Measurements from ENCODE around the gene GLT1D1.
"Not testable (repeated sequence)": the region's sequence is repeated elsewhere in the genome, so short reads cannot be mapped to it uniquely, and the experiment has no call there.

The GLT1D1 gene

GRCh38 chr12:128851429-128851828 lies 1.8 kb upstream of the GLT1D1 start:
- H3K27ac ChIP-seq (ENCODE audit: low read depth, low read length); H3K36me3 ChIP-seq (ENCODE audit: control insufficient read depth, insufficient read depth, low read length); H3K27me3 ChIP-seq (ENCODE audit: control insufficient read depth, insufficient read depth, low read length); H3K4me3 ChIP-seq (ENCODE audit: low read length); H3K9ac ChIP-seq (ENCODE audit: low read length); H3K4me1 ChIP-seq (ENCODE audit: control insufficient read depth, insufficient read depth, low read length): not testable (repeated sequence)

- Histone ChIP-seq H3K4me1 (ENCODE audit: control insufficient read depth, insufficient read depth, low read length) (no peaks in the 10 kb centered on the region), H3K27me3 (ENCODE audit: control insufficient read depth, insufficient read depth, low read length) (peaks cover 3% of the 10 kb centered on the region), H3K9ac (ENCODE audit: low read length) (no peak overlapping the region), H3K27ac (ENCODE audit: low read depth, low read length) (no peak overlapping the region), H3K4me3 (ENCODE audit: low read length) (no peak overlapping the region), H3K36me3 (ENCODE audit: control insufficient read depth, insufficient read depth, low read length) (no peaks in the 10 kb centered on the region)
Observed at GRCh38 chr12:128852026-128852698, 1.1 kb upstream of the GLT1D1 start.

GRCh38 chr12:128853600-128854197 lies 421 bp downstream of the GLT1D1 start:
- no peak overlapping the region for H3K9ac ChIP-seq (ENCODE audit: low read length)
- H3K4me3 ChIP-seq (ENCODE audit: low read length): no peak overlapping the region
- H3K27me3 ChIP-seq (ENCODE audit: control insufficient read depth, insufficient read depth, low read length): peaks cover 3% of the 10 kb centered on the region
- no peak overlapping the region for H3K27ac ChIP-seq (ENCODE audit: low read depth, low read length)
- no peaks in the 10 kb centered on the region for H3K4me1 ChIP-seq (ENCODE audit: control insufficient read depth, insufficient read depth, low read length)
- H3K36me3 ChIP-seq (ENCODE audit: control insufficient read depth, insufficient read depth, low read length): no peaks in the 10 kb centered on the region

- no peaks in the 10 kb centered on the region for H3K4me1 ChIP-seq (ENCODE audit: control insufficient read depth, insufficient read depth, low read length)
Observed at GRCh38 chr12:128856035-128856790, 2.9 kb downstream of the GLT1D1 start.

GRCh38 chr12:128856791-128857078 lies 3.5 kb downstream of the GLT1D1 start:
- Histone ChIP-seq H3K4me1 (ENCODE audit: control insufficient read depth, insufficient read depth, low read length) (no peaks in the 10 kb centered on the region), H3K9ac (ENCODE audit: low read length) (no peak overlapping the region), H3K27me3 (ENCODE audit: control insufficient read depth, insufficient read depth, low read length) (peaks cover 3% of the 10 kb centered on the region), H3K36me3 (ENCODE audit: control insufficient read depth, insufficient read depth, low read length) (no peaks in the 10 kb centered on the region), H3K4me3 (ENCODE audit: low read length) (no peak overlapping the region), H3K27ac (ENCODE audit: low read depth, low read length) (no peak overlapping the region)

More at GRCh38 chr12:128856035-128856790, 2.9 kb downstream of the GLT1D1 start:
- H3K9ac ChIP-seq (ENCODE audit: low read length): no peak overlapping the region
- no peak overlapping the region for H3K27ac ChIP-seq (ENCODE audit: low read depth, low read length)
- H3K27me3 ChIP-seq (ENCODE audit: control insufficient read depth, insufficient read depth, low read length): peaks cover 3% of the 10 kb centered on the region
- no peaks in the 10 kb centered on the region for H3K36me3 ChIP-seq (ENCODE audit: control insufficient read depth, insufficient read depth, low read length)
- no peak overlapping the region for H3K4me3 ChIP-seq (ENCODE audit: low read length)

- Histone ChIP-seq H3K4me1 (ENCODE audit: control insufficient read depth, insufficient read depth, low read length) (no peaks in the 10 kb centered on the region), H3K4me3 (ENCODE audit: low read length) (no peak overlapping the region), H3K27me3 (ENCODE audit: control insufficient read depth, insufficient read depth, low read length) (peaks cover 3% of the 10 kb centered on the region), H3K9ac (ENCODE audit: low read length) (no peak overlapping the region), H3K27ac (ENCODE audit: low read depth, low read length) (no peak overlapping the region), H3K36me3 (ENCODE audit: control insufficient read depth, insufficient read depth, low read length) (no peaks in the 10 kb centered on the region)
Observed at GRCh38 chr12:128857133-128857763, 4.0 kb downstream of the GLT1D1 start.

GRCh38 chr12:128859311-128859710 lies 6.0 kb downstream of the GLT1D1 start:
- H3K9ac ChIP-seq (ENCODE audit: low read length): no peak overlapping the region
- H3K4me1 ChIP-seq (ENCODE audit: control insufficient read depth, insufficient read depth, low read length): no peaks in the 10 kb centered on the region
- H3K27ac ChIP-seq (ENCODE audit: low read depth, low read length): no peak overlapping the region
- H3K27me3 ChIP-seq (ENCODE audit: control insufficient read depth, insufficient read depth, low read length): no peaks in the 10 kb centered on the region
- no peak overlapping the region for H3K4me3 ChIP-seq (ENCODE audit: low read length)
- no peaks in the 10 kb centered on the region for H3K36me3 ChIP-seq (ENCODE audit: control insufficient read depth, insufficient read depth, low read length)

- Histone ChIP-seq H3K9ac (ENCODE audit: low read length) (no peak overlapping the region), H3K27ac (ENCODE audit: low read depth, low read length) (no peak overlapping the region), H3K36me3 (ENCODE audit: control insufficient read depth, insufficient read depth, low read length) (no peaks in the 10 kb centered on the region), H3K4me1 (ENCODE audit: control insufficient read depth, insufficient read depth, low read length) (no peaks in the 10 kb centered on the region), H3K4me3 (ENCODE audit: low read length) (no peak overlapping the region), H3K27me3 (ENCODE audit: control insufficient read depth, insufficient read depth, low read length) (no peaks in the 10 kb centered on the region)
Observed at GRCh38 chr12:128861226-128862016, 8.1 kb downstream of the GLT1D1 start.

- Histone ChIP-seq H3K27me3 (ENCODE audit: control insufficient read depth, insufficient read depth, low read length) (no peaks in the 10 kb centered on the region), H3K36me3 (ENCODE audit: control insufficient read depth, insufficient read depth, low read length) (no peaks in the 10 kb centered on the region), H3K4me1 (ENCODE audit: control insufficient read depth, insufficient read depth, low read length) (no peaks in the 10 kb centered on the region), H3K27ac (ENCODE audit: low read depth, low read length) (no peak overlapping the region), H3K9ac (ENCODE audit: low read length) (no peak overlapping the region), H3K4me3 (ENCODE audit: low read length) (no peak overlapping the region)
Observed at GRCh38 chr12:128863957-128864356, 10.7 kb downstream of the GLT1D1 start.

- Histone ChIP-seq H3K27me3 (ENCODE audit: control insufficient read depth, insufficient read depth, low read length) (no peaks in the 10 kb centered on the region), H3K27ac (ENCODE audit: low read depth, low read length) (no peak overlapping the region), H3K9ac (ENCODE audit: low read length) (no peak overlapping the region), H3K36me3 (ENCODE audit: control insufficient read depth, insufficient read depth, low read length) (no peaks in the 10 kb centered on the region), H3K4me3 (ENCODE audit: low read length) (no peak overlapping the region), H3K4me1 (ENCODE audit: control insufficient read depth, insufficient read depth, low read length) (no peaks in the 10 kb centered on the region)
Observed at GRCh38 chr12:128864516-128865186, 11.4 kb downstream of the GLT1D1 start.

- Histone ChIP-seq H3K36me3 (ENCODE audit: control insufficient read depth, insufficient read depth, low read length) (no peaks in the 10 kb centered on the region), H3K27me3 (ENCODE audit: control insufficient read depth, insufficient read depth, low read length) (no peaks in the 10 kb centered on the region), H3K4me1 (ENCODE audit: control insufficient read depth, insufficient read depth, low read length) (no peaks in the 10 kb centered on the region), H3K4me3 (ENCODE audit: low read length) (no peak overlapping the region), H3K27ac (ENCODE audit: low read depth, low read length) (no peak overlapping the region), H3K9ac (ENCODE audit: low read length) (no peak overlapping the region)
Observed at GRCh38 chr12:128867466-128867865, 14.2 kb downstream of the GLT1D1 start.
